GM12872 (cell line): ENCODE data around the gene UNC13B.

Source experiments
- TF ChIP-seq, protein P1 (sequence below): IDR thresholded peaks from 3 replicates; pipeline ENCODE4 v1.5.1; 2011; ENCODE audit warnings: low read depth, mild to moderate bottlenecking, low read length, moderate library complexity; ENCODE audit not compliant: insufficient read depth

The UNC13B gene

DNA sequence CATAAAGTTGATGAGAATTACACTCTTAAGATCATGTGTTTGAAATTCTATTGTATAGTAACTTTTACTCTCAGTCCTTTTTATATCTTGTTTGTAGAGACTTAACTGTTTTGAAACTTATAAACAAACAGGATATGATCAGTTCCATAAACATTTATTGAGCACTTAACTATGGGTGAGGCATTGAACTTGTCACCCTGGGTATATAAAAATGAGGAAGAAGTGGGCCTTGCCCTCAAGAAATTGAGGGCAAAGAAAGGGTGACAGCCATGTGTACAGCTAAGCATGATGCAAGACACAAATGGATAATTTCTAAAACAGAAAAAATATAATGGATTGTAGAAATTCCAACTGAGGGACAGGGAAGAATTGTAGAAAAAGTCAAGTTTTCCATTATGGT lies 15.7 kb downstream of the UNC13B start:
- TF ChIP-seq, protein P1, sequence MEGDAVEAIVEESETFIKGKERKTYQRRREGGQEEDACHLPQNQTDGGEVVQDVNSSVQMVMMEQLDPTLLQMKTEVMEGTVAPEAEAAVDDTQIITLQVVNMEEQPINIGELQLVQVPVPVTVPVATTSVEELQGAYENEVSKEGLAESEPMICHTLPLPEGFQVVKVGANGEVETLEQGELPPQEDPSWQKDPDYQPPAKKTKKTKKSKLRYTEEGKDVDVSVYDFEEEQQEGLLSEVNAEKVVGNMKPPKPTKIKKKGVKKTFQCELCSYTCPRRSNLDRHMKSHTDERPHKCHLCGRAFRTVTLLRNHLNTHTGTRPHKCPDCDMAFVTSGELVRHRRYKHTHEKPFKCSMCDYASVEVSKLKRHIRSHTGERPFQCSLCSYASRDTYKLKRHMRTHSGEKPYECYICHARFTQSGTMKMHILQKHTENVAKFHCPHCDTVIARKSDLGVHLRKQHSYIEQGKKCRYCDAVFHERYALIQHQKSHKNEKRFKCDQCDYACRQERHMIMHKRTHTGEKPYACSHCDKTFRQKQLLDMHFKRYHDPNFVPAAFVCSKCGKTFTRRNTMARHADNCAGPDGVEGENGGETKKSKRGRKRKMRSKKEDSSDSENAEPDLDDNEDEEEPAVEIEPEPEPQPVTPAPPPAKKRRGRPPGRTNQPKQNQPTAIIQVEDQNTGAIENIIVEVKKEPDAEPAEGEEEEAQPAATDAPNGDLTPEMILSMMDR = no peak

DNA sequence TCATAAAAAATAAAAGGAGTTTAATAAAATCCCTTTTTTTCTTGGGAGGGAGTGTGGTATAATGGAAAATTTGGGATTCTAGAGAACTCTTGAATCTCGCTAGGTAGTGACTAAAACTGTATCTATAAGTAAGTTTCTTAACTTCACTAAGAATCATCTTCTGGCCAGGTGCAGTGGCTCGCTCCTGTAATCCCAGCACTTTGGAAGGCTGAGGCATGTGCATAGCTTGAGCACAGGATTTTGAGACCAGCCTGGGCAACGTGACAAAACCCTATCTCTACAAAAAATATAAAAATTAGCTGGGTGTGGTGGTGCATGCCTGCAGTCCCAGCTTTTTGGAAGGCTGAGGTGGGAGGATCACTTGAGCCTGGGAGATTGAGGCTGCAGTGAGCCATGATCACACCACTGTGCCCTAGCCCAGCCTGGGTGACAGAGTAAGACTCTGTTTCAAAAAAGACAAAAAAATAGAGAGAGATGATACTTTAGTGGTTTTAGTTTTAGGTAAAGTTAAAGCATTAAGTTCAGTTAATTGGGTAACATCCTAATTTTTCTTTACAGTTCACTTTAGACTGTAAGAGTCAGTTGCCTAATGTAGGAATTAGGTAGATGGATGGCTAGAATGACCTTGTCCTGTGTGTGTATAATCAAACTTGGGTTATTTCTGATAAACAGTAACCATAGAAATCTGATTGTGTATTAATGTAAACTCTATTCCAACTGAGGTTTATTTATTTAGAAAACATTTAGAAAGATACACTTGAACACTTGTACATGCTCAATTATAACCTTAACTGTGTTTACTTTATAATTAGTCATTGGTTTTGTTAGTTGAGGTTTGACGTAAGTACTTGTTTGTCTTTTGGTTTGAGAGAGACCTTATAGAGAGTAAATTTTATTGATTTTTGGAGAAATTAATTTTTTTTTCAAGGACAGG lies 17.8 kb downstream of the UNC13B start:
- TF ChIP-seq, protein P1 = no peak

DNA sequence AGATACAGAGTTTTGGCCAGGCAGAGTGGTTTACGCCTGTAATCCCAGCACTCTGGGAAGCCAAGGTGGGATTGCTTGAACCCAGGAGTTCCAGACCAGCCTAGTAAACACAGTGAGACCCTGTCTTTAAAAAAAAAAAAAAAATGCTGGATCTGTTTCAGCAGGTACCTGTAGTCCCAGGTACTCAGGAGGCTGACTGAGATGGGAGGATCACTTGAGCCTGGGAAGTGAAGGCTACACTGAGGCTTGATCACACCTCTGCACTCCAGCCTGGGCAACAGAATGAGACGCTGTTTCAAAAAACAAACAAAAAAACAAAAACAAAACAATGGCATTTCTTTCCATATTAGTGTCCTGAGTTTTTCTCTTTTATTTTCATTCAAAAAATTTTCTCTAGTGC lies 19.0 kb downstream of the UNC13B start:
- TF ChIP-seq, protein P1 = no peak

DNA sequence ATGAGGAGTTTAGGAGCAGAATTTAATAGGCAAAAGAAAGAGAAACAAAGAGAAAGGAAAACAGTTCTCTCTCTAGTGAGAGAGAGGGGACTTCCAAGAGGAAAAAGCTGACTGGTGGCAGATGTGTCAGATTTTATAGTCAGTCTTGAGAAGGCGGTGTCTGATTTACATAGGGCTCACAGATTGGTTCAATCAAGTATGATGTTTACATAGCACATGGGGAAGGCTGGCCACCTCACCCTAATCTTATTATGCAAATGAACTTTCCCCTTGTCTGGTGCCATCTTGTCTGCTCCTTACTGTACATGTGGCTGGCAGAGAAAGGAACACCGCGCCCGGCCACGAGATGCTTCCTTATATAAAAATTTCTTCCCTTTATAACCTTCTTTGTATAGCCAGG lies 24.7 kb downstream of the UNC13B start:
- TF ChIP-seq, protein P1 = no peak

DNA sequence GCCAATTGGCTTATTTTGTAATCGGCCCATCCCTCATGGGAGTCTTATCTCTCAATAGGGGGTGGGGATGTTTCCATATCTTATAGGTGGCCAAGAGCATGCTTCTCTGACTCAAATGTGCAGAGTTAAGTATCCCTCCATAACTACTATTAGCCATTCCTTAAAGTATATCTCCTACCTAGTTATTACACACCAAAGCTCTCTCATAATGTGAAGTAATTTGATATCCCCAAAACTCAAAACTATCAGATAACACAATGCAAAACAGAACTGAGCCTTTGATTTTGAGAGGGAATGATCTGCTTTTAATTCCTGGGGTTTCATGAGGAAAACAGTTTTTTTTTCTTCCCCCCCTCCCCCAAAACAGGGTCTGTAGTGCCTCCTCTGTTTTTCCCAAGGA lies 28.4 kb downstream of the UNC13B start:
- TF ChIP-seq, protein P1 = no peak

DNA sequence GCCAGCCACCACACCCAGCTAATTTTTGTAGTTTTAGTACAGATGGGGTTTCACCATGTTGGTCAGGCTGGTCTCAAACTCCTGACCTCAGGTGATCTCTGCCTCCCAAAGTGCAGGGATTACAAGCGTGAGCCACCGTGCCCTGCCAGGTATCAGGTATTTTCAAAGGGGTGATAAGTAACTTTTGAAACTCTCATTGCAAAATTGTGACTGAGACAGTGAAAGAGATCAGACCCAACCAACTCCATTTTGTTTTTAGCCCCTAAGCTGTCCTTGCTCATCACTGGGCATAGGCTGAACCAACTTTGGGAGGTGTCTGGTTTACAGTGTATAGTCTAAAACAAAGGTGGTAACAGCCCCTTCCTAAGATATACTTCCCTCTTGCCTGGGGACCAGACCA lies 29.3 kb downstream of the UNC13B start:
- TF ChIP-seq, protein P1 = no peak

DNA sequence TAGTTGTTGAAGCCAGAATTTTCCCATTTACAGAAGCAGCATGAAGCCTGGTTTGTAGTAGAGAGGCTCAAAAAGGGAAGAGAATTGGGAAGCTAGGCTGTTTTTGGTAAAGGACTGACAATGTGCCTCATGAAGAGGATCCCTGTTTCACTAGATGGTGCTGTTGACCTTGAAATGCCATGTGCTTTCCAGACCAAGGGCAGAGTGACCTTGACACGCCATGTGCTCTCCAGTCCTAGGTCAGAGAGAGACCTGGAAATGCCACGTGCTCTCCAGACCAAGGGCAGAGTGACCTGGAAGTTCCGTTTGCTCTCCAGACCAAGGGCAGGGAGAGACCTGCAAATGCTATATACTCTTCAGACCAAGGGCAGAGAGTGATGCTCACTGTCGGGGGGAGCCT lies 32.0 kb downstream of the UNC13B start:
- TF ChIP-seq, protein P1 = 0 out of 3 replicates have a peak, but pooled peaks have one; percentile 14
